Dendritic cell treated with granulocyte-macrophage colony-stimulating factor and Interleukin-4, amounts not matched to agents 40 ng/mL and 50 ng/mL, for 4 days (primary cell): ENCODE measurements around the gene MYLIP.

Experiments used
- H3K27ac Mint-ChIP-seq: one replicate; pipeline ENCODE4 v1.8.0; 2022; ENCODE audit warnings: mild to moderate bottlenecking, mixed read lengths
- H3K27me3 Mint-ChIP-seq: one replicate; pipeline ENCODE4 v1.8.0; 2022; ENCODE audit warnings: mild to moderate bottlenecking, mixed read lengths
- H3K36me3 Mint-ChIP-seq: one replicate; pipeline ENCODE4 v1.8.0; 2022; ENCODE audit warnings: low read depth, mixed read lengths
- H3K4me1 Mint-ChIP-seq: one replicate; pipeline ENCODE4 v1.8.0; 2022; ENCODE audit warnings: low read depth, mixed read lengths
- H3K4me3 Mint-ChIP-seq: one replicate; pipeline ENCODE4 v1.8.0; 2022; ENCODE audit warnings: mild to moderate bottlenecking, moderate library complexity, mixed read lengths
- H3K9me3 Mint-ChIP-seq: one replicate; pipeline ENCODE4 v1.8.0; 2022; ENCODE audit warnings: mixed read lengths
- intact Hi-C: fragments of 100-400 bp; cut with micrococcal nuclease; formaldehyde crosslinking; loops from one replicate; pipeline ENCODE4 v1.15.0; 2022

MYLIP gene

DNA sequence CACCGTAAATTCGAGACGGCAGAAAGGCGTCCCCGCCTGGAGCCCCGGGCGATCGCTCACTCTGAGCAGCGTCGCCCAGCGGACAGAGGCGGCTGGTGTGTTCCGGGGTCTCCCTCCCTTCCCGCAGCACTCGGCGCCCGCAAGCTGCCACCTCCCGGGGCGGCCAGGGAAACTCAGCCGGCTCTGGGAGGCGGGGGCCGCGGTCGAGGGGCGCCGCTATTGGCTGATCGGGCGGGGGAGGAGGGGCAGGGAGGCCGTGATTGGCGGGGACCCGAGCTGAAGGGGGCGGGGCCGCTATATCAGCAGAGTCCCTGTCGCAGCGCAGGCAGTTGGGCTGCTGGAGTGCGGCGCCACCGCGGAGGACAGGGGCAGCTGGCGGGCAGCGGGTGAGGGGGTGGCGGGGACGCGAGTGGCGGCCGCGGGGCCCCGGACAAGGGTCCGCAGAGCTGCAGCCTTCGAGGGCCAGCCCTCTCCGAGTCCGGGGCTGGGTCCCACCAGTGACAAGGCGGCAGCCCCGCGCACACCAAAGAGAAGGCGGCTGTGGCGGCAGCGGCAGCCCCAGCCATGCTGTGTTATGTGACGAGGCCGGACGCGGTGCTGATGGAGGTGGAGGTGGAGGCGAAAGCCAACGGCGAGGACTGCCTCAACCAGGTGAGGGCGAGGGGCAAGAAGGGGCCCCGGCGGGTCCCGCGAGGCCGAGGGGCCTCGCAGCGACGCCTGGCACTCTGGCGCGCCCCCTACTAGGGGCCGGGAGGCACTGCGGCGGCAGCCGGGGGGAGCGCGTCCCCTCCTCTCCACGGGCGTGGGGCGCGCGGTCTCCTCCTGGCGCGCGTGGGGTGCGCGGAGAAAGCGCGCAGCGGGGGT lies at the start of gene MYLIP:
Gene MYLIP, plus strand, starts transcription at position 328 of the 864 bp plus-strand sequence. Its CDS starts 237 bp downstream, at position 565.
- Mint-ChIP-seq H3K27ac (peak within 1 kb of the TSS; percentile 90), H3K9me3 (no peaks in the 10 kb centered on the region), H3K36me3 (peaks cover 37% of the 10 kb centered on the region), H3K27me3 (peaks cover 6% of the 10 kb centered on the region), H3K4me3 (peak within 1 kb of the TSS; percentile 92), H3K4me1 (peaks cover 14% of the 10 kb centered on the region)
- intact Hi-C loops = loop anchor here (2.0 to 5.0 kb wide), 2 partner anchors 252 to 438 kb away; no protein-coding TSS in a partner anchor

DNA sequence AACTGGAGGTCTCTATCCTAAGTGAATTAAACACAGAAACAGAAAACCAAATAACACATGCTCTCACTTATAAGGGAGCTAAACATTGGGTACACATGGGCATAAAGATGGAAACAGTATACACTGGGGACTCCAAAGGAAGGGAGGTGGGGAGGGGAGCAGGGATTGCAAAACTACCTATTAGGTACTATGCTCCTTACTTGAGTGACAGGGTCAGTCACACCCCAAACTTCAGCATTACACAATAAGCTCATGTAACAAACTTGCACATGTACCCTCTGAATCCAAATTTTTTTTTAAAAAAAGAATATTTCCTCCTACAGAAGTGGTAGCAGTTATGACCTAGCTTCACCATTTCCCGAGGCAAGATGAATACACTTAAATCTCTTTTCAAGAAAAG lies 49.5 kb upstream of the MYLIP start:
- Mint-ChIP-seq H3K4me3 (no peak overlapping the region), H3K4me1 (peaks cover 6% of the 10 kb centered on the region), H3K27ac (no peak overlapping the region), H3K27me3 (no peaks in the 10 kb centered on the region), H3K36me3 (no peaks in the 10 kb centered on the region), H3K9me3 (no peaks in the 10 kb centered on the region)
- intact Hi-C loops = no loop called here

DNA sequence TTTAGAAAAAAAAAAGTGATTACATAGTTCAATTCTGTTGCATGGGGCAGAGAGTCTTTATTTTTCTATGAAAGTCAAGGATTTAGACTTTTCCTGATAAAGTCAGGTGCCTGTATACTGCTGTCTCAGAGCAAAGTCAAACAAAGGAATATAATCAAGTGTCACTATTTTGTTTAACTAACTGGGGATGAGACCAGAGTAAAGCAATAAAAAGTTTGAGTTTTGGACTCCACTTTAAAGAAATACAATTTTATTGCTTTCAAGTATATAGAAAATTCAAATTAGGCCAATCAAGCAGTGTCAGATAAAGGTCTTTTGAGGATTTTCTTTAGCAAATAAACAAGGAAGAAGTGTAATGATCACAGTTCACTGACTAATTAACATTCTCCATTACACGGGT lies 48.7 kb upstream of the MYLIP start:
- intact Hi-C loops = no loop called here
- no peak overlapping the region for H3K4me3 Mint-ChIP-seq

DNA sequence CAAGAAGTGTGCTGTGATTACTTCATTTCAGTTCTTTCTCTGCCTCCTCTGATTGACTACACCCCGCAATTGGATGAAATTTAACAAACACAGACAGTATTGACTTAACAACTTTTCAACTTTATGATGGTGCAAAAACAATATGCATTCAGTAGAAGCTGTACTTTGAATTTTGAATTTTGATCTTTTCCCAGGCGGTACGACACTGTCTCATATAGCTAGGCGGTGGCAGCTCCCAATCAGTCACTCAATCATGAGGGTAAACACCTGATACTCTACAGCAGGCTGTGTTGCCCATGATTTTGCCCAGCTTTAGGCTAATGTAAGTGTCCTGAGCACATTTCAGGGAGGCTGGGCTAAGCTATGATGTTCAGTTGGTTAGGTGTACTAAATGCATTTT lies 47.6 kb upstream of the MYLIP start:
- no peak overlapping the region for H3K27ac Mint-ChIP-seq
- H3K36me3 Mint-ChIP-seq = no peaks in the 10 kb centered on the region
- H3K9me3 Mint-ChIP-seq = no peaks in the 10 kb centered on the region
- H3K4me3 Mint-ChIP-seq = no peak overlapping the region
- H3K4me1 Mint-ChIP-seq = peaks cover 6% of the 10 kb centered on the region
- intact Hi-C loops = no loop called here
- H3K27me3 Mint-ChIP-seq = no peaks in the 10 kb centered on the region

More for the DNA sequence above, 48.7 kb upstream of the MYLIP start:
- no peak overlapping the region for H3K27ac Mint-ChIP-seq
- H3K27me3 Mint-ChIP-seq = no peaks in the 10 kb centered on the region
- no peaks in the 10 kb centered on the region for H3K9me3 Mint-ChIP-seq
- H3K4me1 Mint-ChIP-seq = peaks cover 6% of the 10 kb centered on the region
- no peaks in the 10 kb centered on the region for H3K36me3 Mint-ChIP-seq

DNA sequence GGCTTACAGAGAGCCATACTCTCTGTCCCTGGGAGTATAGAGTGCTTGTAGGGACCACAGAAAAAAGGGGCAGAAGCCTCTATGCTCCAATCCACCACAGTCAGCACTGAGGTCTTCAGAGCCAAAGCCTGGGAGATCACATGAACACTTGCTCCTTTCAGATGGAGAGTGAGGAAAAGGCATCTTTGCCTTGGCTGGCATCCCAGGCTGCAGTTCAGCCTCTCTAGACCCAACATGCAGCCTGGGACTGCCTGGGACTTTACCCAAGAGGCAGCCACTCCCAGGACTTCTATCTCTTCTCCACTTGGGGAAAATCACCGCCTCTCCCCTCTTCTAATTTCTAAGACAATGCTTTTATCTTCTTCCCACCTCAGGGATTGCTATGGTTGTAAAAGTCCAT lies 46.5 kb upstream of the MYLIP start:
- Mint-ChIP-seq H3K9me3 (no peaks in the 10 kb centered on the region), H3K4me1 (peaks cover 6% of the 10 kb centered on the region), H3K27me3 (no peaks in the 10 kb centered on the region), H3K36me3 (no peaks in the 10 kb centered on the region), H3K27ac (no peak overlapping the region), H3K4me3 (no peak overlapping the region)
- intact Hi-C loops = no loop called here

DNA sequence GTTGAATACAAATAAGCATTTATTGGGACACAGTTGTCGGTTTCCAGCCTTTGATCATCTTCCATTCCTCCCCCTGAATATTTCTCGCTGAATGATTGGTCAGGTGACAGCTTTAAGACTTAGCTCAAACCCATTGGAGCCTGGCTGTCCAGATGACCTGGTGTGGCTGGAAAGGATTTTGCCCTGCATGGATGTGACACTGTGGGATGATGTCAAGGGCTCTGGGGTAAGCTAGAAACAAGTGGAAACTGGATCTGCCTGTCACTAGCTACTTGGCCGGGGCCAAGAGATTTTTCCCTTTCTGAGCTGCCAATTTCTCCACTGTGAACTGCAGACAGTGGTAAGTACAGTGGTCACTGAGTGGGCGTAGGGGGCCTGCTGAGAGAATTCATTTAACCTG lies 41.9 kb upstream of the MYLIP start:
- intact Hi-C loops = no loop called here
- no peaks in the 10 kb centered on the region for H3K27me3 Mint-ChIP-seq
- H3K36me3 Mint-ChIP-seq = no peaks in the 10 kb centered on the region

DNA sequence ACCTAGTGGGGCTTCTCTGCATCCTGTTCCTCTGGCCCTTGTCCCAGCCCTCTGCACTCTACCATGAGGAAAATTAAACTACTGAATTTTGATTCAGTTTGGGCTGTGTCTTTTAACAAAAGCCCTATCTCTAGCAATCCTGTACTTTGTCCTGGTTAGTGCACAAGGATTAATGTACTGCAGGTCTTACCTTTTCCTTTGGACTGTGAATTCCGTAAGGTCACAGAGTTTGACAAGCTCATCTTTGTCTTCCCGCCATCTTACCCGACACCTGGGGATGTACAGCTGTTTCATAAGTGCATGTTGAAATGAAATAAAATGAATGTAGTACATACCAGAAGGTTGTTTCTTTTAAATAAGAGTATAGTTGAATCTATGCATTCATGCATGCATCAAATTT lies 41.5 kb upstream of the MYLIP start:
- H3K36me3 Mint-ChIP-seq = no peaks in the 10 kb centered on the region
- H3K27ac Mint-ChIP-seq = no peak overlapping the region
- H3K4me3 Mint-ChIP-seq = no peak overlapping the region
- intact Hi-C loops = no loop called here
- no peaks in the 10 kb centered on the region for H3K27me3 Mint-ChIP-seq
- peaks cover 8% of the 10 kb centered on the region for H3K4me1 Mint-ChIP-seq
- H3K9me3 Mint-ChIP-seq = no peaks in the 10 kb centered on the region

More for the DNA sequence above, 41.9 kb upstream of the MYLIP start:
- H3K4me3 Mint-ChIP-seq = no peak overlapping the region
- peaks cover 4% of the 10 kb centered on the region for H3K4me1 Mint-ChIP-seq
- H3K27ac Mint-ChIP-seq = no peak overlapping the region
- no peaks in the 10 kb centered on the region for H3K9me3 Mint-ChIP-seq

DNA sequence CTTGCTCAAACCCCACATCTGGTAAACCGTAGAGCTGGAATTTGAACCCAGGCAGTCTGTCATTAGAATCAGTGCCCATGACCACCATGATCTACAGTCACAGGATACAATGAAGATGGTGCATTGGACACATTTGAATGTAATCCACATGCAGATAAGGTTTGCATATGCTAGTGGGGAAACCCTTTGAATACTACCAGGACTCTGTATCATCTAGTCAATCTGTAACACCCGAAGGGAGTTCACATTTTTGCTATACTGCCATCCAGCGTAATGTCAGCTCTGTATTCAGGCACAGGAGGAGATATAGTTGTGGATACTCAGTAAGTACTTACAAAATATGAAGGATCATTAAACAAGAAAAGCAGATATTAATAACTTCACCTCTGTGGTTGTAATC lies 40.5 kb upstream of the MYLIP start:
- Mint-ChIP-seq H3K36me3 (no peaks in the 10 kb centered on the region), H3K27ac (no peak overlapping the region), H3K27me3 (no peaks in the 10 kb centered on the region), H3K9me3 (no peaks in the 10 kb centered on the region), H3K4me3 (no peak overlapping the region), H3K4me1 (peaks cover 16% of the 10 kb centered on the region)
- intact Hi-C loops = no loop called here

DNA sequence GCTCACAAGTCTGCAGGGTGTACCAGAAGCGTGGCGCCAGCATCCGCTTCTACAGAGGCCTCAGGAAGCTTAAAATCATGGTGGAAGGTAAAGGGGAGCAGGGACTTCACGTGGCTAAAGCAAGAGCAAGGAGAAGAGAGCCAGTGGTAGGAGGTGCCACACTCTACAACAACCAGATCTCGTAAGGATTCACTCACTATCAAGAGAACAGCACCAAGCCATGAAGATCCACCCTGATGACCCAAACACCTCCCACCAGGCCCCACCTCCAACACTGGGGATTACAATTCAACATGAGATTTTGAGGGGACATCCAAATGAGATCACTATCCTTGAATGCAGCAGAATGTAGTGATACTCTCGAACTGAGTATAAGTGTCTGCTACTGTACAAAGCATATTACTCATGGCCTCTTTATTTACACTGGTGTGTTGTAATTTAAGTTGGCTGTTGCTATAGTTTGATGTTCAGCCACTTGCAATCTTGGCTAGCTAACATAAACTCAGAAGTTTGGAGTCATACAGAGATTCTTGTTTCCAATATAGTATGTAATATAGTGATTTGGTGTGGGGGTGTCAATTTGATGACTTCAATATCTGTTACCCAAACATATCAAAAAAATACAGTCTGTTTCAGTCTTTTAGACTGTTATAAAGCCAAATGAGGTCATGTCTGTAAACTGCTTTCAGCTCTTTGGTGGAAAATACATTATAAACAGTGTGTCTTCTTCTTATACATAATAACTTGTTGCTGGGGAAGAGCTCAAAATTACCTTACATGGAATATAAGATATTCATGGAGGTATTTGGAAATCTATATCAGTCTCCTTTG lies 39.4 kb upstream of the MYLIP start:
- H3K27me3 Mint-ChIP-seq = no peaks in the 10 kb centered on the region
- intact Hi-C loops = no loop called here
- peaks cover 16% of the 10 kb centered on the region for H3K4me1 Mint-ChIP-seq
- no peak overlapping the region for H3K27ac Mint-ChIP-seq
- no peak overlapping the region for H3K4me3 Mint-ChIP-seq
- H3K36me3 Mint-ChIP-seq = no peaks in the 10 kb centered on the region
- no peaks in the 10 kb centered on the region for H3K9me3 Mint-ChIP-seq

DNA sequence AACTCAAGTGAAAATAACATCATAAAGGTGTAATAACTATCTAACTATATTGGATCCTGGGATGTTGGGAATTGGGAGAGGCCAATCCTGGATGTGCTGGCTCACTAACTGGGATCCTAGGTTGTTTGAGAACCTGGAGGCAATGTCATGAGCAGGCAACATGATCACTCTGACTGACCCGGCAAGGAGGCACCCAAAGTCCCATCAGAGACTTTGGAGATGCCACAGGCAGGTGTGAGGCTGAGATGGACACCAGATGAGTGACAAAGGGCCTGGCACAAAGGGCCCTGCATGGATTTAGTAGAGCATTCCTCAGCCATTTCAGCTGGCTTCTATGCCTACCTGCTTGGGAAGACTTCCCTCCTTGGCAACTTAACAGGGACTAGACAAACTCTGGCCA lies 38.4 kb upstream of the MYLIP start:
- no peak overlapping the region for H3K4me3 Mint-ChIP-seq
- peaks cover 16% of the 10 kb centered on the region for H3K4me1 Mint-ChIP-seq
- H3K36me3 Mint-ChIP-seq = no peaks in the 10 kb centered on the region
- no peaks in the 10 kb centered on the region for H3K27me3 Mint-ChIP-seq
- no peak overlapping the region for H3K27ac Mint-ChIP-seq
- no peaks in the 10 kb centered on the region for H3K9me3 Mint-ChIP-seq
- intact Hi-C loops = no loop called here

DNA sequence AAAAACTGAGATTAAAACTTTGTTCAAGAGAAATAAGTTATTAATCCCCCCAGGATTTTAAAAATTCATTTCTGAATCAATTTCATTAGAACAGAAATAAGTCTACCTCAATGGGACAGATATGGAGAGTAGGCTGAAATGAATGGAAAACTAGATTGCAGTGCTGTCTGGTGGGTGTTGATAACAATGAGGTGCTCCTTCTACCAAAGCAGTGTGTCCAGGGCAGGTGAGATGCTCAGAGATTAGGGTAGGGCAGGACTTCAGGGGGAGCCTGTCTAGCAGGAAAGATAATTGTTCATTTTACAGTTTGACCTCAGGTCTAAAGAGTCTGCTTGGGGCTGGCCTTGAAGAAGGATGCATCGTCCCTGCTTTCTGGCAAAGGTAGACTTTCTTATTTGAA lies 38.0 kb upstream of the MYLIP start:
- peaks cover 16% of the 10 kb centered on the region for H3K4me1 Mint-ChIP-seq
- intact Hi-C loops = no loop called here
- no peak overlapping the region for H3K4me3 Mint-ChIP-seq
- no peaks in the 10 kb centered on the region for H3K36me3 Mint-ChIP-seq
- H3K27ac Mint-ChIP-seq = no peak overlapping the region
- H3K9me3 Mint-ChIP-seq = no peaks in the 10 kb centered on the region
- no peaks in the 10 kb centered on the region for H3K27me3 Mint-ChIP-seq

DNA sequence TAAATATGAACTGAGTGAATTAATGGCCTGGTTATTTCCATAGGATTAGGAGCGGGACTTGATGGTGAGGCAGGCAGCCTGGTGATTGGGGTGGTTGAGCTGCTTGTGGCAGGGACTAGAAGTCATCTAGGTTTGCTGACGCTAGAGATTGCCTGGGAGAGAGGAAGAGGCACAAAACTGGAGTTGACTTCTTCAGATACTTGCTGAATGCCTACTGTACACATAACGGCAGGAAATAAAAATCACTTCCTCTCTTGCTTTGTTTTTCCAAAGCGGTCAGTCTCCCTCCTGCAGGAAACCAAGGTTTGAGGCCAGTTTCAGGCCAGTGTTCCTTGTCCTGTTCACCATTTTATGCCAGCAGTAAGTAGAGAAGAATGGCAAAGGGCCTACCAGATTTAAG lies 36.7 kb upstream of the MYLIP start:
- Mint-ChIP-seq H3K27ac (peak overlapping the region; percentile 27), H3K27me3 (no peaks in the 10 kb centered on the region), H3K4me1 (peaks cover 23% of the 10 kb centered on the region), H3K9me3 (no peaks in the 10 kb centered on the region), H3K4me3 (no peak overlapping the region), H3K36me3 (no peaks in the 10 kb centered on the region)
- intact Hi-C loops = no loop called here

DNA sequence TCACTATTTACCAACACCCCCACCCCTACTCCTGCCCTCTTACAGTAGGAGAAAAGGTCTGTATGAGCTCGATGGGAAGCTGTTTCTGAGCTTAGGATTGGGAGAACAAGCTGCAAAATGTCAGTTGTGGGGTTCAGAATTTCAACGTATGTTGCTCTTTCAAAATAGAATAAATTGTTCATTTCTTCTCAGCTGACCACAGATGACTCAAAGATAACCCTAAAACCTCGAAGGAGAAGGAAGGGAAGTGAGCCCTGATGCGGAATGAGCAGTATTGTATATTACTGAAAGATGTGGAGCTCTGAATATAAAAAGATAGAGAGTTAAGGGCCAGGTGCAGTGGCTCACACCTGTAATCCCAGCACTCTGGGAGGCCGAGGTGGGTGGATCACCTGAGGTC lies 35.9 kb upstream of the MYLIP start:
- H3K27me3 Mint-ChIP-seq = no peaks in the 10 kb centered on the region
- no peaks in the 10 kb centered on the region for H3K36me3 Mint-ChIP-seq
- H3K4me1 Mint-ChIP-seq = peaks cover 28% of the 10 kb centered on the region
- no peak overlapping the region for H3K27ac Mint-ChIP-seq
- intact Hi-C loops = no loop called here
- peaks cover 4% of the 10 kb centered on the region for H3K9me3 Mint-ChIP-seq
- no peak overlapping the region for H3K4me3 Mint-ChIP-seq

DNA sequence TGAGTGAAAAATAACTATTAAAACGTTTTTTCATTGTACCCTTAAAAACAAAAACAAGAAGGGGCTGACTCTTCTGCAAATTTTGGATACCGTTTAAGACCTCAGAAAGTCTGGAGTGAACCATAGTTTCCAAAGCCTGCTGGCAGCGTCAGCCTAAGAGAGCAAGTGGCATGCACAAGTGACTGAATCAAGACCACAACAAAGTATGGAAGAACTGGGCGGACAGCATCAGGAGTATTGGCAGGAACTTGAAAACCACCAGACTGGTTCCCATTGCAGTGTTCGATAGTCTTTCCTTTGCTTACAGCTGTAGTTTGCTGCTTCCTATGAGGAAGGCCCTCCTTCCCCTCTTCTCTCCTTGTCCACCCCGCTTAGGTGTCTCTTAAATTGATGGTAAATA lies 33.7 kb upstream of the MYLIP start:
- Mint-ChIP-seq H3K4me3 (no peak overlapping the region), H3K27ac (no peak overlapping the region), H3K36me3 (no peaks in the 10 kb centered on the region), H3K27me3 (no peaks in the 10 kb centered on the region), H3K9me3 (peaks cover 20% of the 10 kb centered on the region), H3K4me1 (peaks cover 30% of the 10 kb centered on the region)
- intact Hi-C loops = no loop called here
